NCI-H82 treated with DMSO at 0.1 percent for 48 hours (cell line): Measurements from ENCODE around the gene OR1L1.

Experiments
- DNase-seq: peaks from one replicate; lab custom pipeline; 2025; ENCODE audit not compliant: unreplicated experiment; lab: John Stamatoyannopoulos, UW

Gene OR1L1, protein sequence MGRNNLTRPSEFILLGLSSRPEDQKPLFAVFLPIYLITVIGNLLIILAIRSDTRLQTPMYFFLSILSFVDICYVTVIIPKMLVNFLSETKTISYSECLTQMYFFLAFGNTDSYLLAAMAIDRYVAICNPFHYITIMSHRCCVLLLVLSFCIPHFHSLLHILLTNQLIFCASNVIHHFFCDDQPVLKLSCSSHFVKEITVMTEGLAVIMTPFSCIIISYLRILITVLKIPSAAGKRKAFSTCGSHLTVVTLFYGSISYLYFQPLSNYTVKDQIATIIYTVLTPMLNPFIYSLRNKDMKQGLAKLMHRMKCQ

DNA sequence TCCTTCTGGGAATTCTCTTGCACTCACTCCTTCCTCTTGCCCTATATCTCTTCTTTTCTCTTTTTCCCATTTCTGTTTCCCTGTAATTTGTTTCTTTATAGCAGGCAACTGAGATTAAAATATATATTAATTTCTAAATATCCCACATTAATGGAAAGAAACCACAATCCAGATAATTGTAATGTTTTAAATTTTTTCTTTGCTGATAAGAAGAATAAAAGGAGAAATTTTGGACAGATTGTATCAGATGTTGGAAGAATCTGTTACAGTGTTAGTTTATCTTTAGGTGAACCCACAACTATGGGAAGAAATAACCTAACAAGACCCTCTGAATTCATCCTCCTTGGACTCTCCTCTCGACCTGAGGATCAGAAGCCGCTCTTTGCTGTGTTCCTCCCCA lies at the start of gene OR1L1:
Gene OR1L1 (plus strand): TSS at position 301 of the 400 bp plus-strand sequence. CDS start 0 bp downstream, at position 301.
- DNase-seq, result no peak

DNA sequence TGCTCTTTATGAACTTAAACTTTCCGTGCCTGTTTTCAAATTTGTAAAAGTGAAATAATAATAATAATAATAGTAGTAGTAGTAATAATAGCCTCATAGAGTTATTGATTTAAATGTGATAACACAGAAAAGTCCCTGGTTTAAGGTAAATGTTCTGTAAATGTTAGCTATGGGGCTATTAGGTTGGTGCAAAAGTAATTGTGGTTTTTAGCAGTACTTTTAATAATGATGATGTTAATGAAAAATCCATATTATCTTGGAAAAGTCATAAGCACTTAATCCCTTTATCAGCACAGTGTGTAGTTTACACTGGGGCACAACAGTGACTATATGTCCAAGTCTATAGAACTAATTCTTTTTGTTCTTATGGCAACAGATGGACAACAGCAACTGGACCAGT lies 47.2 kb upstream of the OR1L1 start, which contains the start of gene OR1Q1:
Gene OR1Q1 (plus strand): TSS at position 377 of the 400 bp plus-strand sequence. CDS start 0 bp downstream, at position 377.
- DNase-seq, result no peak

DNA sequence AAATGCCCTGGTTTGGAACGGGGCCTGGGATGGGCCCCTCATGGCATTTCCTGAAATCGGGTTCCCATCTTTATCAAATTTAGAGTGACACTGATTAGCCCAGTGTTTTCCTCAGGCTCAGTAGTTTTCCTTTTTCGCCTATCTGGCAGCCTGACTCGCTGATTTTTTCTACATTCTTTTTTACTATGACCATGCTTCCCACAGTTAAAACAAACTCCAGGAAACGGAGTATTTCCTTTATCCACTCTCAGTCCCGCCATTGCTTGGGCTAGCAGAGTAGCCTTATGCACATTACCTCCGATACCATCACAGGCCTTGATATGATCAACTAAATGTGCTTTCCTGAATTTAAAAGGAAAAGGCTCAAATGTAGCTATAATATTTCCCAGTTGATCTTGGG lies 41.5 kb upstream of the OR1L1 start:
- no peak for DNase-seq

DNA sequence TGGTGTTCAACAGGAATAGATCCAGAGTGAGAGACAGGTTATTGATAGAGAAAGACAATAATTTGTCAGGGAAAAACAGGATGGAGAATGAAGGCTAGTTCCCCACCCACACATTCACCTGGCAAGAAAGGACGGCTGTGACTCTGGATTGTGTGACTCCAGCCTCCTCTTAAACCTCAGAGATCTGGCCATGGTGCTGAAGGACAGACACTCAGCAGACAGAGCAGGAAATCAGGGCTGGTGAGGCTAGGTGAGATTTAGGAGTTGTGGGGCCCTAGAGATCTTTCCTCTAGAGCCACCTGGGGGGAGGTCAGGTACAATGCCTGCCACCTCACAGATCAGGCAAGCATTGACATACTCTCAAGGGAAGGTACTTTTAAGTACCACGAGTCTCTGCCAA lies 19.3 kb upstream of the OR1L1 start:
- no peak for DNase-seq

DNA sequence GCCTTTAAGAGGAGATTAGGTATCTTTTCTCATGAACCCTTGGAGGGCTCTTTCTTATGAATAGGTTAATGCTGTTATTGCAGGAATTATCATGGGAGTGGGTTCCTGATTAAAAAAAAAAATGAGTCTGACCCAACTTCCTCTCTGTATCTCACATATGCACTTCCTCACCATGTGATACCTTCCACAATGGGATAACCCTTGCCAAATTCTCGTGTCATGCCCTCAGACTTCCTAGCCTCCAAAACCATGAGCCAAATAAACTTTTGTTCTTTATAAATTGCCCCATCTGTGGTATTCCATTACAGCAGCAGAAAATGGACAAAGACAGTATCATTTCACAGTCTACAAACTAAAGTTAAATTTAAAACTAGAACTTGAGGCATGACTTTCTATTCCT lies 5.1 kb upstream of the OR1L1 start:
- DNase-seq, result no peak

DNA sequence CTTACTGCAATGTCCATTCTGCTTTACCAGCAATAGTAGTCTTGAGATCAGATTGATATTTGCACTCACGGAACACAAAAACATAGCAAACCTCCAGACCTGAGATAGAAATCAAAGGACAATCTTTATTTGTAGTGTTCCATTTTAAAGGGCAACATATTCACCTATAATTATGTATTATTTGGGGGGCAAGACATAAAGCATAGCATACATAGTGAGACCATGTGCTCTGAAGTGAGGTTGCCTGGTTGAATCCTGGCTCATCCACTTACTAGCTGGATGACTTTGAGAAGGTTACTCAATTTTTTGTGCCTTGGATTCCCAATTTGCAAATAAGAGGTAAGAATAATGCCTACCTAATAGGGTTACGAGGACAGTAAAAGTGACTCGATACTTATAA lies 4.0 kb upstream of the OR1L1 start, which contains the start of gene OR1B1:
Gene OR1B1 (minus strand): TSS at position 101 of the 400 bp plus-strand sequence.
- DNase-seq, result no peak

DNA sequence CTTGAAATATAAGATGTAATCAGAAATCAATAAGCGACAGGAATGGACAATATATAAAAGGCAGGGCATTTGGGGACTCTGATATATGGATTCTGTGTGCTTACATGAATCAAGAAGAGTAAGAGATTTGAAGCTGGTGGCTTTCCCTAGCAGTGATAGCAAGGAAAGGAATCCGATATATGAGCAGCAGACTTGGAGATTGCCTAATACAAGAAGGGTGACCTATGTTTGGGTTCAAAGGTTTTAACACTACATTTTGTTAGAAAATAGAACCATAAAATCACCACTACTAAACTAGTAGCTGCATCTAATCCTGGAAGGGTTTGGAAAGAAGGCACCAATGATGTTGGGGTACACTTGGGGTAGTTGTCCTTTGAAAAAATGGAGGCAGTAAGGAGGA lies 11.0 kb downstream of the OR1L1 start:
- no peak for DNase-seq

DNA sequence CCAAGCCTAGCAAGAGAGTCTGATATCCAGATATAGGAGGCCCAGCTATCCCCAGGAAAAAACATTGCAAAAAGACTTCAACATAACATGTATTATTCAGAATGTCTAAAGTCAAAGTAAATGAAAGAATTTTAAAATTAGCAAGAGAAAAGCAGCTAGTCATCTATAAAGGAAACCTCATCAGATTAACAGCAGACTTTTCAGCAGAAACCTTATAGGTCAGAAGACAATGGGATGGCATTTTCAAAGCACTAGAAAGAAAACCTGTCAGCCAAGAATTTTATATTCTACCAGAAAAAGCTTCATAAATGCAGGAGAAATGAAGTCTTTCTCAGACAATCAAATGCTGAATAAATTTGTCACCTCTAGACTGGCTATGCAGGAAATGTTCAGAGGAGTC lies 23.3 kb downstream of the OR1L1 start:
- DNase-seq, result no peak

DNA sequence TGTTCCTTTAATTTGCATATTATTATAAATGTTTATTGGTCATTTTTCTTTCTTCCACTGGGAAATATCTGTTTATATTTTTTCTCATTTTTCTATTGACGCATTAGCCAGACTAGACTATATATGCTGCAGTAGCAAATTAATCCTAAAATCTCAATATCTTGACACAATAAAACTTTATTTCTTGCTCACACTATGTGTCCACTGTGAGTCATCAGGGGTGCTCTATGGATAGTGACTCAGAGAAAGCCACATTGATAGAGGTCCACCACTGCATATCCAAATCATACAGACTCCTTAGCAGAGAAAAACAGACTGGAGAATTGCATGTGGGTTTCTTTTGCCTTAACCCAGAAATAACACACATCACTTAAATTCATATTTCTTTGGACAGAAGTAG lies 34.2 kb downstream of the OR1L1 start:
- DNase-seq, result no peak
